GM10266 (cell line): ENCODE data around the gene SUSD1.
A peak's percentile ranks its signal among the peaks of the same experiment; 100 is the strongest.

Experiments
- DNase-seq: peaks from one replicate; pipeline ENCODE4 v3.0.0; 2012; ENCODE audit errors: extremely low spot score
- CTCF ChIP-seq: IDR thresholded peaks from 2 replicates; pipeline ENCODE4 v1.5.1; 2012; ENCODE audit warnings: mild to moderate bottlenecking, low read depth; ENCODE audit not compliant: control insufficient read depth, insufficient read depth; ENCODE audit errors: missing control alignments

SUSD1 gene

GRCh38 chr9:112054916-112055315, 120.2 kb downstream of the SUSD1 start:
- DNase-seq: no peak
- no peak for TF ChIP-seq CTCF

GRCh38 chr9:112051812-112052211, 123.3 kb downstream of the SUSD1 start:
- TF ChIP-seq CTCF: no peak
- peak; percentile 40 for DNase-seq

GRCh38 chr9:112050544-112051475, 124.3 kb downstream of the SUSD1 start:
- TF ChIP-seq CTCF: no peak
- no peak for DNase-seq

GRCh38 chr9:112049811-112050516, 125.1 kb downstream of the SUSD1 start:
- DNase-seq: no peak

GRCh38 chr9:112048924-112049691, 126.0 kb downstream of the SUSD1 start:
- no peak for TF ChIP-seq CTCF
- no peak for DNase-seq

More at GRCh38 chr9:112049811-112050516, 125.1 kb downstream of the SUSD1 start:
- TF ChIP-seq CTCF: no peak

- no peak for DNase-seq
- TF ChIP-seq CTCF: no peak
These were observed 127.5 kb downstream of the SUSD1 start for GRCh38 chr9:112047538-112048066.
